ENCODE measurements around the gene CDK9.

DNA sequence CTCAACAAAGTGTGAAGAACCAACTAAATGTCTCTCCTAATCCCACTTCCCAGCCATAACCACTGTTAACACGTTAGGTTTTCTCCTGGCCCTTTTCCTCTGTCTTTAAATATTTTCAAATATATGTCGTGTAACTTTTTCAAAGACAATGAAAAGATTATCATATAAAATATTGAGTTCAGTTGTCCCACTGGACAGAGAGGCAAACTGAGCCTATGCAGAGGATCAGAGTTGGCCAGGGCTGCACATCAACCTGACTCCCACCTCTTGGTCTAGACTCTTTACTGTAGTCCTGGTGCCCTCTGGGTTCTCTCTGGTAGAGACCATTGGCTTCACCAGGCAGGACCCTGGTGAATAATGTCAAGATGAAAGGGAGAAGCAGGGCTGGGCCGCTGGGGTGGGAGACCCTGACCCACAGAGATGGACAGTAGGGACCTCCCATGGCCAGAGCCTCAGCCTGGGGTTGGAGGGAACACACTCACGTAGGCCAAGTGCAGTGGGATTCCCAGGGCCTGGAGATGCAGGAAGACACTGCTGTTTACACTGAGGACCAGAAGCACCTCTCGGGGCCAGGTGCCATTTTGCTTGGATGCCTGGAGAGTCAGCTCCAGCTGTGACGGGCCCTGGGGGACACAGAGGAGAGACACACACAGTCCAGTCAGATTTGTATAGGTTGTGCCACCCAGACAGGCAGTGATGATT is 43.5 kb downstream of the CDK9 start:
- TF ChIP-seq POLR2A (IDR thresholded peaks at IDR 0.05), result no peak
- TF ChIP-seq, protein P1, sequence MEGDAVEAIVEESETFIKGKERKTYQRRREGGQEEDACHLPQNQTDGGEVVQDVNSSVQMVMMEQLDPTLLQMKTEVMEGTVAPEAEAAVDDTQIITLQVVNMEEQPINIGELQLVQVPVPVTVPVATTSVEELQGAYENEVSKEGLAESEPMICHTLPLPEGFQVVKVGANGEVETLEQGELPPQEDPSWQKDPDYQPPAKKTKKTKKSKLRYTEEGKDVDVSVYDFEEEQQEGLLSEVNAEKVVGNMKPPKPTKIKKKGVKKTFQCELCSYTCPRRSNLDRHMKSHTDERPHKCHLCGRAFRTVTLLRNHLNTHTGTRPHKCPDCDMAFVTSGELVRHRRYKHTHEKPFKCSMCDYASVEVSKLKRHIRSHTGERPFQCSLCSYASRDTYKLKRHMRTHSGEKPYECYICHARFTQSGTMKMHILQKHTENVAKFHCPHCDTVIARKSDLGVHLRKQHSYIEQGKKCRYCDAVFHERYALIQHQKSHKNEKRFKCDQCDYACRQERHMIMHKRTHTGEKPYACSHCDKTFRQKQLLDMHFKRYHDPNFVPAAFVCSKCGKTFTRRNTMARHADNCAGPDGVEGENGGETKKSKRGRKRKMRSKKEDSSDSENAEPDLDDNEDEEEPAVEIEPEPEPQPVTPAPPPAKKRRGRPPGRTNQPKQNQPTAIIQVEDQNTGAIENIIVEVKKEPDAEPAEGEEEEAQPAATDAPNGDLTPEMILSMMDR (IDR thresholded peaks at IDR 0.05), result no peak

Measured in body of pancreas (tissue), 4 donors.